ENCODE results near the gene SZT2.
"Not testable (repeated sequence)": the region's sequence is repeated elsewhere in the genome, so short reads cannot be mapped to it uniquely, and the experiment has no call there.

SZT2 gene

GRCh38 chr1:43475611-43476401, 86.1 kb downstream of the SZT2 start:
- not testable (repeated sequence) for H3K36me3 ChIP-seq (ENCODE audit: insufficient read depth, low read depth, low read length); H3K4me3 ChIP-seq (ENCODE audit: low read length); H3K9me3 ChIP-seq (ENCODE audit: insufficient read depth, low read depth, low read length); H3K4me1 ChIP-seq (ENCODE audit: insufficient read depth, low read length); H3K27ac ChIP-seq (ENCODE audit: low read length); H3K27me3 ChIP-seq (ENCODE audit: insufficient read depth, low read length); H3K9ac ChIP-seq (ENCODE audit: low read depth, low read length)

GRCh38 chr1:43477716-43478115, 88.0 kb downstream of the SZT2 start:
- Histone ChIP-seq H3K9me3 (ENCODE audit: insufficient read depth, low read depth, low read length) (no peaks in the 10 kb centered on the region), H3K27me3 (ENCODE audit: insufficient read depth, low read length) (no peaks in the 10 kb centered on the region), H3K9ac (ENCODE audit: low read depth, low read length) (no peak overlapping the region), H3K36me3 (ENCODE audit: insufficient read depth, low read depth, low read length) (no peaks in the 10 kb centered on the region), H3K4me3 (ENCODE audit: low read length) (no peak overlapping the region), H3K4me1 (ENCODE audit: insufficient read depth, low read length) (no peaks in the 10 kb centered on the region; the same call in 1 of the 2 replicates), H3K27ac (ENCODE audit: low read length) (no peak overlapping the region)

DNA sequence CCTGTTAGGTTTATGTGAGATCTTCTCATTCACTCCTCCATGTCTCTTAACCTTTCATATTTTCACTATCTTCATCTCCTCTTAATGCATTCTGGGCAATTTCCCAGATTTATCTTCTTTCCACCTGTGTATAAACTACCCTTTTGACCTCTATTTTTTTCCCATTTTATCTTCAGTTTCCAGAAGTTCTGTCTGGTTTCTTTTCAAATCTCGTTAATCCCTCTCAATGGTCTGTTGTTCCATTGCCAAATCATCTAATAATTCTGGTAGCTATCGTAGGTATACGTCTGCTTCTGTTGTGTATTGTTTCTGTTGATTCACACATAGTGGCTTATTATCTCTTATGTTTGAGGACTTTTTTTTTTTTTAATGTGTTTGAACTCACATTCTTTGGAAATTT, 89.7 kb downstream of the SZT2 start:
- no peaks in the 10 kb centered on the region for H3K27me3 ChIP-seq (ENCODE audit: insufficient read depth, low read length)
- no peak overlapping the region for H3K27ac ChIP-seq (ENCODE audit: low read length)
- H3K4me3 ChIP-seq (ENCODE audit: low read length) = no peak overlapping the region
- no peaks in the 10 kb centered on the region for H3K9me3 ChIP-seq (ENCODE audit: insufficient read depth, low read depth, low read length)
- no peaks in the 10 kb centered on the region; the same call in 1 of the 2 replicates for H3K4me1 ChIP-seq (ENCODE audit: insufficient read depth, low read length)
- H3K9ac ChIP-seq (ENCODE audit: low read depth, low read length) = no peak overlapping the region
- H3K36me3 ChIP-seq (ENCODE audit: insufficient read depth, low read depth, low read length) = no peaks in the 10 kb centered on the region

GRCh38 chr1:43481491-43481890, 91.8 kb downstream of the SZT2 start:
- H3K27ac ChIP-seq (ENCODE audit: low read length) = no peak overlapping the region
- no peaks in the 10 kb centered on the region for H3K27me3 ChIP-seq (ENCODE audit: insufficient read depth, low read length)
- H3K4me3 ChIP-seq (ENCODE audit: low read length) = no peak overlapping the region
- no peak overlapping the region for H3K9ac ChIP-seq (ENCODE audit: low read depth, low read length)
- H3K36me3 ChIP-seq (ENCODE audit: insufficient read depth, low read depth, low read length) = no peaks in the 10 kb centered on the region
- no peaks in the 10 kb centered on the region for H3K9me3 ChIP-seq (ENCODE audit: insufficient read depth, low read depth, low read length)
- H3K4me1 ChIP-seq (ENCODE audit: insufficient read depth, low read length) = no peaks in the 10 kb centered on the region

GRCh38 chr1:43482215-43482614, 92.5 kb downstream of the SZT2 start:
- Histone ChIP-seq H3K9me3 (ENCODE audit: insufficient read depth, low read depth, low read length) (no peaks in the 10 kb centered on the region), H3K4me3 (ENCODE audit: low read length) (no peak overlapping the region), H3K9ac (ENCODE audit: low read depth, low read length) (no peak overlapping the region), H3K36me3 (ENCODE audit: insufficient read depth, low read depth, low read length) (no peaks in the 10 kb centered on the region), H3K27ac (ENCODE audit: low read length) (no peak overlapping the region), H3K4me1 (ENCODE audit: insufficient read depth, low read length) (no peaks in the 10 kb centered on the region), H3K27me3 (ENCODE audit: insufficient read depth, low read length) (no peaks in the 10 kb centered on the region)

GRCh38 chr1:43484367-43484766, 94.7 kb downstream of the SZT2 start:
- Histone ChIP-seq H3K9me3 (ENCODE audit: insufficient read depth, low read depth, low read length) (no peaks in the 10 kb centered on the region), H3K4me1 (ENCODE audit: insufficient read depth, low read length) (no peaks in the 10 kb centered on the region), H3K4me3 (ENCODE audit: low read length) (no peak overlapping the region), H3K9ac (ENCODE audit: low read depth, low read length) (no peak overlapping the region), H3K27me3 (ENCODE audit: insufficient read depth, low read length) (no peaks in the 10 kb centered on the region), H3K36me3 (ENCODE audit: insufficient read depth, low read depth, low read length) (no peaks in the 10 kb centered on the region), H3K27ac (ENCODE audit: low read length) (no peak overlapping the region)

DNA sequence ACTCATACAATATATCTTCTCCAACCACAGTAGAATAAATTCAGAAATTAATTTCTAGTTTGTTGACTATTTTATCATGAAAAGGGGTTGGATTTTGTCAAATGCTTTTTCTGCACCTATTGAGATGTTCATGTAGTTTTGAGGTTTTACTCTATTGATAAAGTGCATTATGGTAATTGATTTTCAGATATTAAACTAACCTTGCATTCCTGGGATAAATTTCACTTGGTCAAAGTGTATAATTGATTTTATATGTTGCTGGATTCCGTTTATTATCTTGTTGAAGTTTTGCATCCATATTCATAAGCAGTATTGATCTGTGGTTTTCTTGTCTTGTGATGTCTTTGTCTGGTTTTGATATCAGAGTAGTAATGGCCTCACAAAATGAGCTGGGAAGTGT, 98.5 kb downstream of the SZT2 start:
- Histone ChIP-seq H3K9me3 (ENCODE audit: insufficient read depth, low read depth, low read length) (peaks cover 6% of the 10 kb centered on the region; the same call in 1 of the 2 replicates), H3K27me3 (ENCODE audit: insufficient read depth, low read length) (no peaks in the 10 kb centered on the region), H3K36me3 (ENCODE audit: insufficient read depth, low read depth, low read length) (no peaks in the 10 kb centered on the region), H3K4me1 (ENCODE audit: insufficient read depth, low read length) (no peaks in the 10 kb centered on the region), H3K4me3 (ENCODE audit: low read length) (no peak overlapping the region), H3K27ac (ENCODE audit: low read length) (no peak overlapping the region), H3K9ac (ENCODE audit: low read depth, low read length) (no peak overlapping the region)

GRCh38 chr1:43491061-43491460, 101.4 kb downstream of the SZT2 start:
- no peaks in the 10 kb centered on the region for H3K27me3 ChIP-seq (ENCODE audit: insufficient read depth, low read length)
- H3K4me3 ChIP-seq (ENCODE audit: low read length) = no peak overlapping the region
- H3K4me1 ChIP-seq (ENCODE audit: insufficient read depth, low read length) = peaks cover 13% of the 10 kb centered on the region; the same call in 1 of the 2 replicates
- no peaks in the 10 kb centered on the region for H3K36me3 ChIP-seq (ENCODE audit: insufficient read depth, low read depth, low read length)
- no peak overlapping the region for H3K9ac ChIP-seq (ENCODE audit: low read depth, low read length)
- H3K27ac ChIP-seq (ENCODE audit: low read length) = no peak overlapping the region
- H3K9me3 ChIP-seq (ENCODE audit: insufficient read depth, low read depth, low read length) = peaks cover 6% of the 10 kb centered on the region; the same call in 1 of the 2 replicates

DNA sequence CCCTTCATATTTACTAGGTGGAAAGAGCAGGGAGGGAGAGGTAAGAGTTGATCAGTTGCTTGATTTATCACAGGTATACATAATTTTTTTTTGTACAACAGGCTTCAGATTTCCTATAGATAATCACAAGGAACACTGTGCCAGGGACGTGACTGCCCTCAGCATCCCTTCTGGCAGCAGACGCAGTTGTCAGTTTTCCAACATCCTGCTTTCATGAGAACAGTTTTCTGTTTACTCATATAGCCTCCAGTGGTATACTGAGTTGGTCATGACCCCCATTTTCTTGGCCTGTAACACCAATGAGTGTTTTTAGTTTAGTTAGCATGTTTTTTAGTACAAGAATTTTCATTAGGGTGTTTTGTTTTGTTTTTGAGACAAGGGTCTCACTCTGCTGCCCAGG, 103.1 kb downstream of the SZT2 start:
- Histone ChIP-seq H3K27ac (ENCODE audit: low read length) (no peak overlapping the region), H3K9ac (ENCODE audit: low read depth, low read length) (no peak overlapping the region), H3K36me3 (ENCODE audit: insufficient read depth, low read depth, low read length) (no peaks in the 10 kb centered on the region), H3K27me3 (ENCODE audit: insufficient read depth, low read length) (no peaks in the 10 kb centered on the region), H3K9me3 (ENCODE audit: insufficient read depth, low read depth, low read length) (peaks cover 6% of the 10 kb centered on the region; the same call in 1 of the 2 replicates), H3K4me3 (ENCODE audit: low read length) (no peak overlapping the region), H3K4me1 (ENCODE audit: insufficient read depth, low read length) (peaks cover 13% of the 10 kb centered on the region; the same call in 1 of the 2 replicates)

GRCh38 chr1:43493661-43494450, 104.2 kb downstream of the SZT2 start:
- Histone ChIP-seq H3K36me3 (ENCODE audit: insufficient read depth, low read depth, low read length) (no peaks in the 10 kb centered on the region), H3K4me3 (ENCODE audit: low read length) (peak overlapping the region; percentile 43; the same call in 1 of the 2 replicates), H3K4me1 (ENCODE audit: insufficient read depth, low read length) (peaks cover 13% of the 10 kb centered on the region; the same call in 1 of the 2 replicates), H3K9ac (ENCODE audit: low read depth, low read length) (peak overlapping the region; percentile 35; the same call in 1 of the 2 replicates), H3K27ac (ENCODE audit: low read length) (no peak overlapping the region), H3K27me3 (ENCODE audit: insufficient read depth, low read length) (no peaks in the 10 kb centered on the region), H3K9me3 (ENCODE audit: insufficient read depth, low read depth, low read length) (peaks cover 6% of the 10 kb centered on the region; the same call in 1 of the 2 replicates)

DNA sequence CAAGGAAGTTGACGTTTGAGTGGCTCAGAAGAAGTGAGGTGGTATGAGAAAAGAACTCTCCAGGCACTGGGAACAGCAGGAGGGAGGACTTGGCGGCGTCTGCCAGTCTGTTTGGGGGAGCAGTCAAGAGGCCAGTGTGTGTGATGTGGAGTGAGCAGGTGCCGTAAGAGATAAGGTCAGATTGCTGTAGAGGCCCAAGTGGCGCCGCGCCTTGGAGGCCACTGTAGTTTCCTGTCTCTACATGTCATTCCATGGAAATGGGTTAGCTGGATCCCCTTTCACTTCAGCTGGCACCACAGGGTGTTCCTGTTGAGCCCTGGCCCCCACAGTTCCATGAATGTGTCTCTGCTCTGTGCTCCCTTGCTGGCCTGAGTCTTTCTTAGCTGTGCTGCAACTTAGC, 105.5 kb downstream of the SZT2 start:
- Histone ChIP-seq H3K36me3 (ENCODE audit: insufficient read depth, low read depth, low read length) (no peaks in the 10 kb centered on the region), H3K27me3 (ENCODE audit: insufficient read depth, low read length) (no peaks in the 10 kb centered on the region), H3K9ac (ENCODE audit: low read depth, low read length) (no peak overlapping the region), H3K27ac (ENCODE audit: low read length) (no peak overlapping the region), H3K9me3 (ENCODE audit: insufficient read depth, low read depth, low read length) (peaks cover 6% of the 10 kb centered on the region; the same call in 1 of the 2 replicates), H3K4me1 (ENCODE audit: insufficient read depth, low read length) (peaks cover 13% of the 10 kb centered on the region; the same call in 1 of the 2 replicates), H3K4me3 (ENCODE audit: low read length) (no peak overlapping the region)

Measured in iPS-20b (cell line).